Measurements from ENCODE around the gene PQBP1. TPM values are rescaled to one million over a fixed set of nuclear protein-coding genes. Genes with fewer than 3 reads are reported as not detected.
A peak's percentile ranks its signal among the peaks of the same experiment; 100 is the strongest.

The PQBP1 gene
- polyA plus RNA-seq, 2 of the 4 experiments (the other 2 are of a cell fraction), result 125 to 158 TPM

- ChIA-PET POLR2A (no interaction called here), CTCF (no interaction called here)
- no peak for TF ChIP-seq HDAC2 (IDR thresholded peaks at IDR 0.05)
- no peak for TF ChIP-seq CBX2 (IDR thresholded peaks at IDR 0.05; ENCODE audit: borderline replicate concordance, low read depth)
- no peak for TF ChIP-seq TFCP2L1 (CRISPR knock-in tag; IDR thresholded peaks at IDR 0.05)
- no peak for TF ChIP-seq NR3C1 (IDR thresholded peaks at IDR 0.05)
- no peak for TF ChIP-seq POLR2AphosphoS2 (conservative IDR thresholded peaks at IDR 0.05; ENCODE audit: low read length)
- no peak for TF ChIP-seq KDM1A (IDR thresholded peaks at IDR 0.05; ENCODE audit: low read depth)
- TF ChIP-seq FOXS1 (CRISPR knock-in tag; IDR thresholded peaks at IDR 0.05), result no peak
- TF ChIP-seq, protein P1, sequence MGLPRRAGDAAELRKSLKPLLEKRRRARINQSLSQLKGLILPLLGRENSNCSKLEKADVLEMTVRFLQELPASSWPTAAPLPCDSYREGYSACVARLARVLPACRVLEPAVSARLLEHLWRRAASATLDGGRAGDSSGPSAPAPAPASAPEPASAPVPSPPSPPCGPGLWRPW (IDR thresholded peaks at IDR 0.05), result no peak
- TF ChIP-seq USF2 (IDR thresholded peaks at IDR 0.05), result no peak
- TF ChIP-seq CHD4 (IDR thresholded peaks at IDR 0.05; ENCODE audit: borderline replicate concordance), result no peak
- TF ChIP-seq SREBF2 (IDR thresholded peaks at IDR 0.05), result no peak
- no peak for TF ChIP-seq HOXA7 (CRISPR knock-in tag; IDR thresholded peaks at IDR 0.05)
- TF ChIP-seq FOSL2 (IDR thresholded peaks at IDR 0.05), result no peak
- no peak for TF ChIP-seq FOSL2 (CRISPR knock-in tag; IDR thresholded peaks at IDR 0.05)
- TF ChIP-seq ZC3H11A (IDR thresholded peaks at IDR 0.05), result no peak
- TF ChIP-seq, protein P2, sequence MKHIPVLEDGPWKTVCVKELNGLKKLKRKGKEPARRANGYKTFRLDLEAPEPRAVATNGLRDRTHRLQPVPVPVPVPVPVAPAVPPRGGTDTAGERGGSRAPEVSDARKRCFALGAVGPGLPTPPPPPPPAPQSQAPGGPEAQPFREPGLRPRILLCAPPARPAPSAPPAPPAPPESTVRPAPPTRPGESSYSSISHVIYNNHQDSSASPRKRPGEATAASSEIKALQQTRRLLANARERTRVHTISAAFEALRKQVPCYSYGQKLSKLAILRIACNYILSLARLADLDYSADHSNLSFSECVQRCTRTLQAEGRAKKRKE (CRISPR knock-in tag; IDR thresholded peaks at IDR 0.05; ENCODE audit: low read depth), result no peak
- no peak for TF ChIP-seq BHLHE40 (IDR thresholded peaks at IDR 0.05; ENCODE audit: low read depth, low read length)
- TF ChIP-seq HEYL (CRISPR knock-in tag; IDR thresholded peaks at IDR 0.05), result no peak
- no peak for TF ChIP-seq TP53 (CRISPR knock-in tag; IDR thresholded peaks at IDR 0.05)
- TF ChIP-seq EP300 (IDR thresholded peaks at IDR 0.05), result no peak
- TF ChIP-seq KDM5A (IDR thresholded peaks at IDR 0.05), result no peak
- ATAC-seq, result no peak
- Histone ChIP-seq H3K4me3 (no peak overlapping the region), H3K4me2 (no peak overlapping the region), H3K4me1 (peaks cover 24% of the 10 kb centered on the region), H3K27ac (no peak overlapping the region), H3K9me3 (no peaks in the 10 kb centered on the region)
- no peak for FAIRE-seq
- no peak for DNase-seq (ENCODE audit: low read depth in 1 of 2, low spot score in 1 of 2)
- WGBS (ENCODE audit: missing lambda C conversion rate), result 87% methylated on average over 6 of the region's 6 CpGs
These were observed 2.8 kb upstream of the PQBP1 start for GRCh38 chrX:48894891-48895290.

DNA sequence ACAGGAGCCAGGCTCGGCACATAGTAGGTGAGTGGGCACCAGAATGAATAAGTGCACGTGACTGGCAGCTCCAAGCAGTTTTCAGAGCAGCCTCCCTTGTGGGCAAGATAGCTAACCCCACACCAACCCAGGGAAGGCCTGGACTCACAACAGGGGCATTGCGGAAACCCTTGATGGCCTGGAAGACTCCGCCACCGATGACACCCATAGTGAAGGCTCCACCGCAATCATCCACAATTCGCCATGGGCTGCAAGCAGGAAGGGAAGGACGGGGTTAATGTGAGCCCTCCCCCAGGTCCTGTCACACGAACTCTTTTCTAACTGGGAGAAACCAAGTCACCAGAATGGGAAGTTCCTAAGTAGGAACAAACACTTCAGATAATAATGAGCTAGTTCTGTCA lies 1.1 kb upstream of the PQBP1 start:
- Histone ChIP-seq H3K4me1 (peaks cover 20% of the 10 kb centered on the region), H3K4me3 (peak overlapping the region; percentile 87), H3K9me3 (no peaks in the 10 kb centered on the region), H3K4me2 (peak overlapping the region; percentile 73), H3K27ac (peak overlapping the region; percentile 94 to 97)
- TF ChIP-seq EHF (CRISPR knock-in tag; IDR thresholded peaks at IDR 0.05) (no peak), RNF2 (IDR thresholded peaks at IDR 0.05; ENCODE audit: borderline replicate concordance, low read depth) (no peak), HEYL (CRISPR knock-in tag; IDR thresholded peaks at IDR 0.05) (no peak), CHD2 (IDR thresholded peaks at IDR 0.05; ENCODE audit: low read length, partially characterized antibody) (no peak), RFX5 (IDR thresholded peaks at IDR 0.05) (no peak), EHMT2 (IDR thresholded peaks at IDR 0.05; ENCODE audit: low read depth) (no peak), MAX (IDR thresholded peaks at IDR 0.05) (no peak), FOXS1 (CRISPR knock-in tag; IDR thresholded peaks at IDR 0.05) (no peak), HDAC2 (IDR thresholded peaks at IDR 0.05) (no peak), TP53 (CRISPR knock-in tag; IDR thresholded peaks at IDR 0.05) (no peak)
- TF ChIP-seq, protein P3, sequence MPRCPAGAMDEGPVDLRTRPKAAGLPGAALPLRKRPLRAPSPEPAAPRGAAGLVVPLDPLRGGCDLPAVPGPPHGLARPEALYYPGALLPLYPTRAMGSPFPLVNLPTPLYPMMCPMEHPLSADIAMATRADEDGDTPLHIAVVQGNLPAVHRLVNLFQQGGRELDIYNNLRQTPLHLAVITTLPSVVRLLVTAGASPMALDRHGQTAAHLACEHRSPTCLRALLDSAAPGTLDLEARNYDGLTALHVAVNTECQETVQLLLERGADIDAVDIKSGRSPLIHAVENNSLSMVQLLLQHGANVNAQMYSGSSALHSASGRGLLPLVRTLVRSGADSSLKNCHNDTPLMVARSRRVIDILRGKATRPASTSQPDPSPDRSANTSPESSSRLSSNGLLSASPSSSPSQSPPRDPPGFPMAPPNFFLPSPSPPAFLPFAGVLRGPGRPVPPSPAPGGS (IDR thresholded peaks at IDR 0.05), result no peak
- TF ChIP-seq, protein P4, sequence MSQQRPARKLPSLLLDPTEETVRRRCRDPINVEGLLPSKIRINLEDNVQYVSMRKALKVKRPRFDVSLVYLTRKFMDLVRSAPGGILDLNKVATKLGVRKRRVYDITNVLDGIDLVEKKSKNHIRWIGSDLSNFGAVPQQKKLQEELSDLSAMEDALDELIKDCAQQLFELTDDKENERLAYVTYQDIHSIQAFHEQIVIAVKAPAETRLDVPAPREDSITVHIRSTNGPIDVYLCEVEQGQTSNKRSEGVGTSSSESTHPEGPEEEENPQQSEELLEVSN (IDR thresholded peaks at IDR 0.05; ENCODE audit: borderline replicate concordance, low read depth), result no peak
- ChIA-PET CTCF (interaction anchor here (0.6 to 1.2 kb wide), 4 partner anchors 9 to 228 kb away, joined by 3 read pairs; no protein-coding TSS in a partner anchor), POLR2A (interaction anchor here (1.9 kb wide), 1 partner anchor 29 kb away, joined by 12 read pairs; no protein-coding TSS in a partner anchor)
- ATAC-seq, result no peak
- FAIRE-seq, result no peak
- DNase-seq (ENCODE audit: low read depth in 1 of 2, low spot score in 1 of 2), result no peak
- WGBS (ENCODE audit: missing lambda C conversion rate), result 53% methylated on average over 3 of the region's 9 CpGs
